Nephron (organoid): ENCODE results near the gene CD244.

Experiments used
- H3K27ac Mint-ChIP-seq, 3 experiments: 2 replicates each; pipeline ENCODE4 v1.8.0; 2020; ENCODE audit warnings: mixed read lengths in 3 of 3, mild to moderate bottlenecking in 2 of 3, moderate library complexity in 1 of 3
- H3K27me3 Mint-ChIP-seq: 2 replicates; pipeline ENCODE4 v1.8.0; 2021; ENCODE audit warnings: low read depth, mild to moderate bottlenecking, moderate library complexity, mixed read lengths
- H3K36me3 Mint-ChIP-seq: 2 replicates; pipeline ENCODE4 v1.8.0; 2020; ENCODE audit warnings: low read depth, mixed read lengths
- H3K4me1 Mint-ChIP-seq: 2 replicates; pipeline ENCODE4 v1.8.0; 2020; ENCODE audit warnings: mixed read lengths
- H3K4me3 Mint-ChIP-seq, 3 experiments: 2 replicates each; pipeline ENCODE4 v1.8.0; 2020; ENCODE audit warnings: mild to moderate bottlenecking in 3 of 3, mixed read lengths in 3 of 3, moderate library complexity in 2 of 3
- H3K9me3 Mint-ChIP-seq: 2 replicates; pipeline ENCODE4 v1.8.0; 2020; ENCODE audit warnings: mixed read lengths
- TF ChIP-seq, protein P1 (sequence below), 3 experiments: fragments of 200-600 bp; sonication (generic); IDR thresholded peaks; one replicate each; pipeline ENCODE4 v1.5.0; 2021; ENCODE audit warnings: antibody characterized with exemption in 3 of 3; ENCODE audit not compliant: unreplicated experiment in 3 of 3

The CD244 gene, protein sequence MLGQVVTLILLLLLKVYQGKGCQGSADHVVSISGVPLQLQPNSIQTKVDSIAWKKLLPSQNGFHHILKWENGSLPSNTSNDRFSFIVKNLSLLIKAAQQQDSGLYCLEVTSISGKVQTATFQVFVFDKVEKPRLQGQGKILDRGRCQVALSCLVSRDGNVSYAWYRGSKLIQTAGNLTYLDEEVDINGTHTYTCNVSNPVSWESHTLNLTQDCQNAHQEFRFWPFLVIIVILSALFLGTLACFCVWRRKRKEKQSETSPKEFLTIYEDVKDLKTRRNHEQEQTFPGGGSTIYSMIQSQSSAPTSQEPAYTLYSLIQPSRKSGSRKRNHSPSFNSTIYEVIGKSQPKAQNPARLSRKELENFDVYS

GRCh38 chr1:160862203-160863060, at the start of gene CD244:
Gene CD244, minus strand, starts transcription at chr1:160862887. Its CDS starts 210 bp downstream, at chr1:160862677.
- H3K4me1 Mint-ChIP-seq = no peaks in the 10 kb centered on the region
- H3K27me3 Mint-ChIP-seq = peaks cover 8% of the 10 kb centered on the region
- TF ChIP-seq, protein P1, sequence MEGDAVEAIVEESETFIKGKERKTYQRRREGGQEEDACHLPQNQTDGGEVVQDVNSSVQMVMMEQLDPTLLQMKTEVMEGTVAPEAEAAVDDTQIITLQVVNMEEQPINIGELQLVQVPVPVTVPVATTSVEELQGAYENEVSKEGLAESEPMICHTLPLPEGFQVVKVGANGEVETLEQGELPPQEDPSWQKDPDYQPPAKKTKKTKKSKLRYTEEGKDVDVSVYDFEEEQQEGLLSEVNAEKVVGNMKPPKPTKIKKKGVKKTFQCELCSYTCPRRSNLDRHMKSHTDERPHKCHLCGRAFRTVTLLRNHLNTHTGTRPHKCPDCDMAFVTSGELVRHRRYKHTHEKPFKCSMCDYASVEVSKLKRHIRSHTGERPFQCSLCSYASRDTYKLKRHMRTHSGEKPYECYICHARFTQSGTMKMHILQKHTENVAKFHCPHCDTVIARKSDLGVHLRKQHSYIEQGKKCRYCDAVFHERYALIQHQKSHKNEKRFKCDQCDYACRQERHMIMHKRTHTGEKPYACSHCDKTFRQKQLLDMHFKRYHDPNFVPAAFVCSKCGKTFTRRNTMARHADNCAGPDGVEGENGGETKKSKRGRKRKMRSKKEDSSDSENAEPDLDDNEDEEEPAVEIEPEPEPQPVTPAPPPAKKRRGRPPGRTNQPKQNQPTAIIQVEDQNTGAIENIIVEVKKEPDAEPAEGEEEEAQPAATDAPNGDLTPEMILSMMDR (IDR thresholded peaks at IDR 0.05; ENCODE audit: unreplicated experiment in 3 of 3) = no peak
- H3K36me3 Mint-ChIP-seq = no peaks in the 10 kb centered on the region
- no peak within 1 kb of the TSS for H3K4me3 Mint-ChIP-seq
- H3K27ac Mint-ChIP-seq = no peak within 1 kb of the TSS
- no peaks in the 10 kb centered on the region for H3K9me3 Mint-ChIP-seq

DNA sequence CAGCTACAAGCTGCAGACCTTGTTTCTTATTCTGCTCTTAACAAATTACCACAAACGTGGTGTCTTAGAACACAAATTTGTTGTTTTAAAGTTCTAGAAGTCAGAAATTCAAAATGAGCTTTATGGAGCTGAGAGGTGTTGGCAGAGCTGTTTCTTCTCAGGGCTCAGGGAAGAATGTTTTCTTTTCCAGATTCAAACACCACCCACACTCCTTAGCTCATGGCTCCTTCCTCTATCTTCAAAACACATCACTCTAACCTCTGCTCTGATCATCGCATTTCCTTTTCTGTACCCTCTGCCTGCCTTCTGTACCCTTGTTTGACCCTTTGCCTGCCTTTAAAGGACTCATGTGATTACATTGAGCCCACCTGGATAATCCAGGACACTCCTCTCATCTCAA, 49.2 kb upstream of the CD244 start:
- Mint-ChIP-seq H3K36me3 (no peaks in the 10 kb centered on the region), H3K4me1 (no peaks in the 10 kb centered on the region), H3K4me3 (no peak overlapping the region), H3K9me3 (no peaks in the 10 kb centered on the region), H3K27me3 (no peaks in the 10 kb centered on the region), H3K27ac (no peak overlapping the region)
- TF ChIP-seq, protein P1 (IDR thresholded peaks at IDR 0.05; ENCODE audit: unreplicated experiment in 3 of 3) = no peak

GRCh38 chr1:160911441-160911840, 48.8 kb upstream of the CD244 start:
- Mint-ChIP-seq H3K27ac (no peak overlapping the region), H3K36me3 (no peaks in the 10 kb centered on the region), H3K27me3 (no peaks in the 10 kb centered on the region), H3K4me1 (no peaks in the 10 kb centered on the region), H3K4me3 (no peak overlapping the region), H3K9me3 (no peaks in the 10 kb centered on the region)
- TF ChIP-seq, protein P1 (IDR thresholded peaks at IDR 0.05; ENCODE audit: unreplicated experiment in 3 of 3) = no peak

DNA sequence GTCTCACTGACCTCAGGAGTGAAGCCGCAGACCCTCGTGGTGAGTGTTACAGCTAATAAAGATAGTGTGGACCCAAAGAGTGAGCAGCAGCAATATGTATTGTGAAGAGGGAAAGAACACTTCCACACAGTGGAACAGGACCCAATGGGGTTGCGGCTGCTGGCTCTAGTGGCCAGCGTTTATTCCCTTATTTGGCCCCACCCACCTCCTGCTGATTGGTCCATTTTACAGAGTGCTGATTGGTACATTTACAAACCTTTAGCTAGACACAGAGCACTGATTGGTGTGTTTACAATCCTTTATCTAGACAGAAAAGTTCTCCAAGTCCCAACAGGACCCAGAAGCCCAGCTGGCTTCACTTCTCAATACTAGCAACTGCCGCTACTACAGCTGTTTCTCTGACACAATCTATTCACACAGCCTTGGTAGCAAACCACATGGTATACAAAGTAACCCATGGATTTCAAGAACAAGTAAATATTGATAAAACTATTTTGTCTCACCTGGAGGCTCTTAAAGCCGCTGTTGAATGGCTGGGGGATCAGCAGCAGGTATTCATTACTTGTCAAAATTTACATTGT, 47.6 kb upstream of the CD244 start:
- no peaks in the 10 kb centered on the region for H3K36me3 Mint-ChIP-seq
- H3K27me3 Mint-ChIP-seq = no peaks in the 10 kb centered on the region
- H3K4me1 Mint-ChIP-seq = no peaks in the 10 kb centered on the region
- TF ChIP-seq, protein P1 (IDR thresholded peaks at IDR 0.05; ENCODE audit: unreplicated experiment in 3 of 3) = no peak
- H3K9me3 Mint-ChIP-seq = no peaks in the 10 kb centered on the region
- no peak overlapping the region for H3K4me3 Mint-ChIP-seq
- H3K27ac Mint-ChIP-seq = no peak overlapping the region

GRCh38 chr1:160907976-160908375, 45.3 kb upstream of the CD244 start:
- H3K4me1 Mint-ChIP-seq = no peaks in the 10 kb centered on the region
- H3K36me3 Mint-ChIP-seq = no peaks in the 10 kb centered on the region
- no peak overlapping the region for H3K27ac Mint-ChIP-seq
- no peaks in the 10 kb centered on the region for H3K27me3 Mint-ChIP-seq
- H3K9me3 Mint-ChIP-seq = no peaks in the 10 kb centered on the region
- TF ChIP-seq, protein P1 (IDR thresholded peaks at IDR 0.05; ENCODE audit: unreplicated experiment in 3 of 3) = no peak
- H3K4me3 Mint-ChIP-seq = no peak overlapping the region
